Heart right ventricle (tissue), 16 donors: ENCODE results near the gene GSS. TPM values are rescaled to one million over a fixed set of nuclear protein-coding genes. Genes with fewer than 3 reads are reported as not detected.

Source experiments
- ATAC-seq, 8 donors: fragments of 200-7000 bp; cut with Tn5 transposase; one replicate each; pipeline ENCODE4 v1.9.1; 2020; ENCODE audit warnings: mild to moderate bottlenecking in 8 of 8, moderate library complexity in 8 of 8, moderate number of reproducible peaks in 1 of 8
- DNase-seq, 2 donors: peaks; one replicate each; pipeline ENCODE4 v3.0.0-alpha.2; 2020
- H3K27ac ChIP-seq, 10 donors: fragments of 200-600 bp; sonication (generic) in 2 of 10; one replicate each; pipeline versions ENCODE4 v1.5.0 to v1.8.0; 2020 to 2022; ENCODE audit warnings: mild to moderate bottlenecking in 3 of 10
- H3K27me3 ChIP-seq, 7 donors: fragments of 200-600 bp; one replicate each; pipeline ENCODE4 v1.8.0; 2021 to 2022; ENCODE audit warnings: mild to moderate bottlenecking in 2 of 7
- H3K36me3 ChIP-seq, 9 donors: fragments of 200-600 bp; sonication (generic) in 1 of 9; one replicate each; pipeline versions ENCODE4 v1.5.0 to v1.8.0; 2020 to 2022; ENCODE audit warnings: mild to moderate bottlenecking in 2 of 9
- H3K4me1 ChIP-seq, 9 donors: fragments of 200-600 bp; sonication (generic) in 1 of 9; one replicate each; pipeline versions ENCODE4 v1.5.0 to v1.8.0; 2020 to 2022; ENCODE audit warnings: mild to moderate bottlenecking in 4 of 9
- H3K4me3 ChIP-seq, 10 donors: fragments of 200-600 bp; sonication (generic) in 2 of 10; one replicate each; pipeline versions ENCODE4 v1.5.0 to v1.8.0; 2020 to 2022; ENCODE audit warnings: mild to moderate bottlenecking in 7 of 10, moderate library complexity in 2 of 10
- H3K9me3 ChIP-seq, 11 donors: fragments of 200-600 bp in 10 of 11; sonication (generic) in 2 of 11; one replicate each; pipeline versions ENCODE4 v1.5.0 to v1.8.0; 2013 to 2022; ENCODE audit warnings: mild to moderate bottlenecking in 2 of 11, control low read depth in 1 of 11, moderate library complexity in 1 of 11
- CTCF ChIP-seq, 9 donors: fragments of 200-600 bp; sonication (generic) in 2 of 9; IDR thresholded peaks; one replicate each; pipeline versions ENCODE4 v1.5.0 to v1.8.0; 2021 to 2022; ENCODE audit warnings: antibody characterized with exemption in 9 of 9, mild to moderate bottlenecking in 5 of 9, moderate library complexity in 1 of 9
- WGBS, 2 donors: extraction: QIAGEN DNeasy Blood & Tissue Kit; methylation state at CpG; one replicate each; pipeline ENCODE4 v1.1.7; 2013; ENCODE audit warnings: inconsistent platforms in 1 of 2; 5-methylcytosine and 5-hydroxymethylcytosine counted together
- intact Hi-C, 10 donors: fragments of 100-400 bp; cut with DNase I; formaldehyde crosslinking; loops; one replicate each; pipeline versions ENCODE4 v1.11.1 to v1.14.2; 2022
- polyA plus RNA-seq, 2 donors: library from polyadenylated mRNA; stranded (reverse); fragments of 200-250 nt; gene quantifications; one replicate each; pipeline ENCODE4 v1.2.3, GENCODE V29; 2013
- total RNA-seq, 10 donors: library from RNA; stranded (reverse); fragmentation: NEBNext Ultra II Directional in 3 of 10; extraction: Animal tissue kit (Norgen Biotek cat#: 25700) in 3 of 10; gene quantifications; one replicate each; pipeline versions ENCODE4 v1.2.1 to v1.2.4, GENCODE V29; 2021 to 2023
- donor health status: Arrhythmogenic right ventricular cardiomyopathy.
- donor health status: ischemic (EF 13 %, LVEDD 7.1; RV severe dilation, severe dysfunction).
- donor health status: healthy with polysubstance abuse.
- donor health status: DM: no; HTN: yes; CAD: no.
- donor health status: DM: no; HTN: no; CAD: no.
- donor health status: ischemic (EF 25% LVEDD 6.9; RV normal size, moderate dysfunction).
- donor health status: ischemic (EF 25% LVEDD 5.7; RV mildly dilated, moderate dysfunction).
- donor health status: healthy.
- donor health status: DM: yes; HTN: yes; CAD: no.
- donor health status: Ischemic cardiomyopathy.
- donor health status: ischemic (EF 35%, LVEDD 5.7; RV mildly dilated, moderate dysfunction).
- donor health status: nonischemic (EF 11% LVEDD 7.7; RV severe dilation, severe dysfunction).
- donor health status: DM: yes; HTN: yes; CAD: no.
- donor health status: PGD.
- donor health status: ischemic (EF 29% LVEDD 5.4; RV normal size, mild dysfunction).
- donor health status: nonischemic (EF 23%, LVEDD 6.1; RV moderate dilation, normal function).

Gene GSS
- total and polyA plus RNA-seq, 12 donors: 20.0 to 60.4 (median 25.9) TPM

- DNase-seq (peak; percentile 71 to 76), ATAC-seq (peak; percentile 79 to 93 (median 85))
- H3K4me3 ChIP-seq: no peak overlapping the region
- peak overlapping the region; percentile 43 to 85 (median 80) for H3K27ac ChIP-seq
- no peak for TF ChIP-seq CTCF (IDR thresholded peaks at IDR 0.05)
- H3K36me3 ChIP-seq: peaks cover 0 to 80% (median 9%) of the 10 kb centered on the region in 9 donors
- intact Hi-C loops: loop anchor here in 1 of 10 donors (2.0 kb wide), 1 partner anchor 16 kb away; no protein-coding TSS in a partner anchor
- 69 to 74% methylated on average over 14 of the region's 14 CpGs for WGBS, 2 donors
- no peaks in the 10 kb centered on the region for H3K9me3 ChIP-seq
- peaks cover 0 to 42% (median 23%) of the 10 kb centered on the region in 9 donors for H3K4me1 ChIP-seq
- H3K27me3 ChIP-seq: no peaks in the 10 kb centered on the region
These were observed 17.0 kb downstream of the GSS start for GRCh38 chr20:34938466-34939163.

GRCh38 chr20:34931771-34932170, 23.8 kb downstream of the GSS start:
- ATAC-seq (peak in 3 of 8 donors; percentile 11 to 38 (median 29)), DNase-seq (no peak)
- Histone ChIP-seq H3K4me3 (no peak overlapping the region), H3K4me1 (peaks cover 0 to 15% (median 0%) of the 10 kb centered on the region in 9 donors), H3K36me3 (peaks cover 0 to 87% (median 14%) of the 10 kb centered on the region in 9 donors), H3K9me3 (no peaks in the 10 kb centered on the region), H3K27me3 (no peaks in the 10 kb centered on the region), H3K27ac (no peak overlapping the region)
- WGBS, 2 donors: 84% methylated on average over 7 of the region's 7 CpGs
- intact Hi-C loops: no loop called here
- TF ChIP-seq CTCF (IDR thresholded peaks at IDR 0.05): no peak

GRCh38 chr20:34928411-34928810, 27.2 kb downstream of the GSS start:
- no peaks in the 10 kb centered on the region for H3K27me3 ChIP-seq
- peaks cover 0 to 1% (median 0%) of the 10 kb centered on the region in 11 donors for H3K9me3 ChIP-seq
- intact Hi-C loops: loop anchor here in 1 of 10 donors (5.0 kb wide), 1 partner anchor 41 kb away; no protein-coding TSS in a partner anchor
- WGBS, 2 donors: 85 to 88% methylated on average over 2 of the region's 2 CpGs
- no peak for TF ChIP-seq CTCF (IDR thresholded peaks at IDR 0.05)
- DNase-seq: no peak
- no peak for ATAC-seq
- no peak overlapping the region for H3K27ac ChIP-seq
- peaks cover 0 to 17% (median 0%) of the 10 kb centered on the region in 9 donors for H3K4me1 ChIP-seq
- H3K36me3 ChIP-seq: peaks cover 0 to 96% (median 46%) of the 10 kb centered on the region in 9 donors
- H3K4me3 ChIP-seq: no peak overlapping the region

GRCh38 chr20:34927736-34928135, 27.9 kb downstream of the GSS start:
- peaks cover 0 to 96% (median 47%) of the 10 kb centered on the region in 9 donors for H3K36me3 ChIP-seq
- no peak overlapping the region for H3K4me3 ChIP-seq
- H3K4me1 ChIP-seq: peaks cover 0 to 24% (median 5%) of the 10 kb centered on the region in 9 donors
- peaks cover 0 to 5% (median 0%) of the 10 kb centered on the region in 11 donors for H3K9me3 ChIP-seq
- H3K27me3 ChIP-seq: no peaks in the 10 kb centered on the region
- H3K27ac ChIP-seq: peak overlapping the region in 3 of 10 donors; percentile 4 to 43 (median 14)
- no peak for TF ChIP-seq CTCF (IDR thresholded peaks at IDR 0.05)
- WGBS, 2 donors: 97% methylated on average over 1 of the region's 1 CpG
- intact Hi-C loops: loop anchor here in 1 of 10 donors (5.0 kb wide), 1 partner anchor 40 kb away; no protein-coding TSS in a partner anchor
- DNase-seq (no peak), ATAC-seq (no peak)
